Epithelial cell of proximal tubule (primary cell): ENCODE results near the gene ERC2. TPM values are rescaled to one million over a fixed set of nuclear protein-coding genes. Genes with fewer than 3 reads are reported as not detected.
"Not testable (repeated sequence)": the region's sequence is repeated elsewhere in the genome, so short reads cannot be mapped to it uniquely, and the experiment has no call there.

Experiments used
- DNase-seq: peaks from one replicate; pipeline ENCODE4 v3.0.0-alpha.2; 2011; ENCODE audit warnings: low read depth
- H3K4me3 ChIP-seq: 2 replicates; pipeline ENCODE4 v1.5.1; 2011; ENCODE audit warnings: low read depth, mild to moderate bottlenecking, low read length
- CTCF ChIP-seq: conservative IDR thresholded peaks from 2 replicates; pipeline ENCODE4 v1.5.1; 2012; ENCODE audit warnings: low read depth, mild to moderate bottlenecking, low read length
- total RNA-seq: library from RNA; depleted of rRNA; stranded (reverse); fragments of >200 nt; gene quantifications from 2 replicates; pipeline ENCODE4 v1.2.3, GENCODE V29; 2015

ERC2 gene
- total RNA-seq, 1 donor from 2014 or later = 2.7 TPM

- no peak for DNase-seq
- no peak overlapping the region for H3K4me3 ChIP-seq
- TF ChIP-seq CTCF = no peak
Observed at GRCh38 chr3:56277236-56277635, 191.0 kb downstream of the ERC2 start.

GRCh38 chr3:56275120-56275519, 193.1 kb downstream of the ERC2 start:
- no peak for DNase-seq
- H3K4me3 ChIP-seq = no peak overlapping the region
- no peak for TF ChIP-seq CTCF

- DNase-seq = no peak
- TF ChIP-seq CTCF = no peak
- no peak overlapping the region for H3K4me3 ChIP-seq
Observed at GRCh38 chr3:56269755-56270535, 198.3 kb downstream of the ERC2 start.

GRCh38 chr3:56268616-56269383, 199.5 kb downstream of the ERC2 start:
- no peak overlapping the region for H3K4me3 ChIP-seq
- no peak for DNase-seq
- TF ChIP-seq CTCF = no peak

- DNase-seq, H3K4me3 ChIP-seq: not testable (repeated sequence)
Observed at GRCh38 chr3:56261852-56262251, 206.4 kb downstream of the ERC2 start.

- DNase-seq = no peak
- H3K4me3 ChIP-seq = no peak overlapping the region
- no peak for TF ChIP-seq CTCF
Observed at GRCh38 chr3:56260262-56260661, 208.0 kb downstream of the ERC2 start.

GRCh38 chr3:56257826-56258225, 210.4 kb downstream of the ERC2 start:
- no peak for DNase-seq
- no peak overlapping the region for H3K4me3 ChIP-seq
- TF ChIP-seq CTCF = no peak
